ENCODE results near the gene ZNF569. TPM values are rescaled to one million over a fixed set of nuclear protein-coding genes. Genes with fewer than 3 reads are reported as not detected.
"Not testable (repeated sequence)": the region's sequence is repeated elsewhere in the genome, so short reads cannot be mapped to it uniquely, and the experiment has no call there.

The ZNF569 gene
- total RNA-seq, 1 donor from 2014 or later, result 6.3 TPM

DNA sequence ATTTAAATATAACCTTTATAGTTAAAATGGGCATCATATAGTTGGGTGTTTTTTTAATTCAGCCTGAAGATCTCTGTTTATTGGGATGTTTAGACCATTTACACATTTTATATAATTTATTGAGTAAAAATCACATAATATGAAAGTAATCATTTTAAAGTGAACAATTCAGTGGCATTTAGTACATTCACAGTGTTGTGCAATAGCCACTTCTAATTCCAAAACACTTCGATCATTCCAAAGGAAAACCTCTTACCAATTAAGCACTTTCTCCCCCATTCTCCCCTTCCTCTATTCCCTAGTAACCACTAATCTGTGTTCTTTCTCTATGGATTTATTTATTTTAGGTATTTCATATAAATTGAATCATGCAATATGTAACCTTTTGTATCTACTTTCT, 66.2 kb downstream of the ZNF569 start:
- DNase-seq (ENCODE audit: low spot score), result no peak

DNA sequence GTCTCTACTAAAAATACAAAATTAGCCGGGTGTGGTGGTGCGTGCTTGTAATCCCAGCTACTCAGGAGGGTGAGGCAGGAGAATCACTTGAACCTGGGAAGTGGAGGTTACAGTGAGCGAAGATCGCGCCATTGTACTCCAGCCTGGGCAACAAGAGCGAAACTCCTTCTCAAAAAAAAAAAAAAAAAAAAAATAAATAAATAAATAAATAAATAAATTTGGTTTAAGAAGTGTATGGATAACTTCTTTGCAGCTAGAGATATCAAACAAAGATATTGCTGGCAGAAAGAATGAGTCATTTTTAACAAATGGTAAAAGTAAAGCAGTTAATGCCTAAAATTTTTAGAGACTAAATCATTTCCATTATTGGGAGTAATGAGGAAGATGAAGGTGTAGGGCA, 75.8 kb downstream of the ZNF569 start:
- not testable (repeated sequence) for DNase-seq (ENCODE audit: low spot score)

DNA sequence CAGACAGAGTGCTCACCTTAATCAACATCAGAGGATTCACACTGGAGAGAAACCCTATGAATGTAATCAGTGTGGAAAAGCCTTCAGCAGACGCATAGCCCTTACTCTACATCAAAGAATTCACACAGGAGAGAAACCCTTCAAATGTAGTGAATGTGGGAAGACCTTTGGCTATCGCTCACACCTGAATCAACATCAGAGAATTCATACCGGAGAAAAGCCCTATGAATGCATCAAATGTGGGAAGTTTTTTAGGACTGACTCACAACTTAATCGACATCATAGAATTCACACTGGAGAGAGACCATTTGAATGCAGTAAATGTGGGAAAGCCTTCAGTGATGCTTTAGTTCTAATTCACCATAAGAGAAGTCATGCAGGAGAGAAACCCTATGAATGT, 78.0 kb downstream of the ZNF569 start:
- DNase-seq (ENCODE audit: low spot score), result no peak

DNA sequence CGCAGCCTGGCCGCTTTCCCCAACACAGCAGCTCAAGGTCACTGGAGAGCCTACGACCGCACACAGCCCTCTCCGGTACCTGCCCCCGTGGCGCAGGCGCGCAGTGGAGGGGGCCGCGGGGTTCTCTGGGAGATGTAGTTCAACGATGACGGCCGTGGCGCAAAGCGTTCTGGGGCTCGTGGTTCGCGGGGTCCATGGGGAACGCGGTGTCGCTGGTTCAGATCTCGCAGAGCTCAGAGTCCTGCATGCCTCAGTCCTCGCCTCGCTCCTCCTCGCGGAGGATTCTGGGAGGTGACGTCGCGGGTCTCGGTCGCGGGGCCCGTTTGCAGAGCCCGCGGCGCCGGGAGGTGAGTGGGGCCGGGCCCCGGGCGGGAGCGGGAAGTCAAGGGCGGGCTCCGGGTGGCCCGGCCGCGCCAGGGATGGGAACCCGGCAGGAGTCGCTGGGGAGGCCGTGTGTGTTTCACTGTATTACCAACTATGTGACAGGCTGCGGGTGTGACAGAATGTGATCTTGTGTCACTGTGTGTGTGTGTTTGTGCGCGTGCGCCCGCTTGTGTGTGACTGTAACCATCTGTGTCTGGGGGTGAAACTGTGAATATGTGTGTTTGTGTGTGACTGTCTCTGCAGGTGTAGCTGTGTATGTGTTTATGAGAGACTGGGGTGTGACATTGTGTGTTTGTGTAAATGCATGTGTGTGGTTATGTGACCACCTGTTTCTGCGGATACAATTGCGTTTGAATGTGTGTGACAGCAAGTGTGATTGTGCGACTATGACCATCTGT, 96.2 kb downstream of the ZNF569 start, which contains the start of gene ZNF527:
TSS of gene ZNF527 (plus strand) at position 220 of the 782 bp plus-strand sequence. CDS start 3,100 bp downstream, outside the sequence.
- DNase-seq (ENCODE audit: low spot score), result peak; percentile 98

DNA sequence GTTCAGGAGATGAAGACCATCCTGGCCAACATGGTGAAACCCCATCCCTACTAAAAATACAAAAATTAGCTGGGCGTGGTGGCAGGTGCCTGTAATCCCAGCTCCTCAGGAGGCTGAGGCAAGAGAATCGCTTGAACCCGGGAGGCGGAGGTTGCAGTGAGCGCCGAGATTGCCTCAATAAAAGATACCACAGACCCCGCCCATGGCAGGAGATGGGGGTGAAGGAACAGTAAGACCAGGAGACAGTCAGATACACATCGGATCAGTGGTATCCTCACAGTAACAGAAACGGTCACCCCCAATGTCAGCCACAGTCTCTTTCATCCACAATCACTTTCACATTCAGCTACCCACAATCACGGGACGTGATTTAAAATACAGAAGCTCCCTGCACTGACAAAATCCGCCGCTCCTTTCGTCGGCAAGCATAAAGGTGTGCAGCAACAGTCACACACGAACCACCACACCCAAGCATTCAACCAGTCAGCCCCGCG, 96.8 kb downstream of the ZNF569 start:
- DNase-seq (ENCODE audit: low spot score), result not testable (repeated sequence)

DNA sequence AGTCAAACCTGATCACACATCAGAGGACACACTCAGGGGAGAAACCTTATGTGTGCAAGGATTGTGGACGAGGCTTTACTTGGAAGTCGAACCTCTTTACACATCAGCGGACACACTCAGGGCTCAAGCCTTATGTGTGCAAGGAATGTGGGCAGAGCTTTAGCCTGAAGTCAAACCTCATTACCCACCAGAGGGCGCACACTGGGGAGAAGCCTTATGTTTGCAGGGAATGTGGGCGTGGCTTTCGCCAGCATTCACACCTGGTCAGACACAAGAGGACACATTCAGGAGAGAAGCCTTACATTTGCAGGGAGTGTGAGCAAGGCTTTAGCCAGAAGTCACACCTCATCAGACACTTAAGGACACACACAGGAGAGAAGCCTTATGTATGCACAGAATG, 104.5 kb downstream of the ZNF569 start:
- no peak for DNase-seq (ENCODE audit: low spot score)

DNA sequence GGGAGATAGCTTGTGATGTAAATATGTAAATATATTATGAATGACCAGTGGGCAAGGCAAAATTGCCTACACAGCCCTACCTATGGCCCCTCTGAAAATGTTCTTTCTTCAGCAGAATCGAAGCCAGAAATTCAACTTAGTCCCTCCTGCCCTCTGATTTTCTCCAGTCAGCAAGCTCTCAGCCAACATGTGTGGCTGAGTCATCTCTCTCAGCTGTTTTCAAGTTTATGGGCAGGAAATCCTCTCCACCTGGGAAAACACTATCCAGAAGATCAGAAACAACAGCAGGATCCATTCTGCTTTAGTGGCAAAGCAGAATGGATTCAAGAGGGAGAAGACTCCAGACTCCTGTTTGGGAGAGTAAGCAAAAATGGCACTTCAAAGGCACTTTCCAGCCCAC, 105.2 kb downstream of the ZNF569 start:
- no peak for DNase-seq (ENCODE audit: low spot score)

Other genes with a start within 250 kb of the ZNF569 start
- 13.7 TPM for gene ZNF383, start 249.2 kb downstream of the ZNF569 start, total RNA-seq
- 7.5 TPM for gene ZNF527, start 96.3 kb downstream of the ZNF569 start, total RNA-seq
- 6.9 TPM for gene ZNF570, start 1.9 kb upstream of the ZNF569 start, total RNA-seq
- gene ZNF793, start 39.5 kb upstream of the ZNF569 start, total RNA-seq, result 19.7 TPM
- 7.1 TPM for gene ZNF571, start 127.3 kb upstream of the ZNF569 start, total RNA-seq
- gene ZNF540, start 127.4 kb upstream of the ZNF569 start, total RNA-seq, result 8.1 TPM
- gene ZFP30, start 188.0 kb upstream of the ZNF569 start, total RNA-seq, result 16.5 TPM